ENCODE data around the gene SMIM29.

Gene SMIM29

DNA sequence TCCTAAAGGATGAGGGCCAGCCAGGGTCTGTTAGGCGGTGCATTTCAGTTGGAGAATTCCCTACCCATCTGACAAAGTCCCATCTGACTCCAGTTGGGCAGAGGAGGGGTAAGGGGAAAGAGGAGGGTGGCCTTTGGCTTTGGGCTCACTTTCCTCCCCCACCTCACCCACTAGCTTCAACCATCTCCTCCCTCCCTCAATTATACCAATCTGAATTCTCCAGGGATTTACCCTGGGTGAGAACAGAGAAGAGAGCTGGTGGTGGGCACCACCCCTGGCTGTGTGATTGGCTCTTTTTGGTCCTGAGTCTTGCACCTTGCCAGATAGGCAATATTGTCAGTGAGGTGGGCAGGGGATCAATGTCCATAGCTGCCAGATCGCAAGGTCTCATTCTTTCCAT, 8.9 kb downstream of the SMIM29 start:
- no peak for DNase-seq

DNA sequence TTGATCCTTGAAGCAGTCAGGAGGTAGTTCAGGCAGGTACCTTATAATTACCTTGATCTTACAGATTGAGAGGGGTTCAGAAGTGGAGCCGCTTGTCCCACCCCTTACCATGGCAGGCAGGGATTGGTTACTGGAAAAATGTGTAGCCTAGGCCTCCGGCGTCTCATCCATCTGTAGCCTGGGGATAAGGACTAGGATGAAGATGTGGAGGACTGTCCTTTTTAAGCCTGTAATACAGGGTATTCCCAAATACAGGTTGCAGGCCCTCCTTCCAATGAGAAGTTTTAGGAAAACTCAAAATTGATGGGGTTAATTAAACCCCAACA, 9.3 kb downstream of the SMIM29 start:
- DNase-seq: no peak

DNA sequence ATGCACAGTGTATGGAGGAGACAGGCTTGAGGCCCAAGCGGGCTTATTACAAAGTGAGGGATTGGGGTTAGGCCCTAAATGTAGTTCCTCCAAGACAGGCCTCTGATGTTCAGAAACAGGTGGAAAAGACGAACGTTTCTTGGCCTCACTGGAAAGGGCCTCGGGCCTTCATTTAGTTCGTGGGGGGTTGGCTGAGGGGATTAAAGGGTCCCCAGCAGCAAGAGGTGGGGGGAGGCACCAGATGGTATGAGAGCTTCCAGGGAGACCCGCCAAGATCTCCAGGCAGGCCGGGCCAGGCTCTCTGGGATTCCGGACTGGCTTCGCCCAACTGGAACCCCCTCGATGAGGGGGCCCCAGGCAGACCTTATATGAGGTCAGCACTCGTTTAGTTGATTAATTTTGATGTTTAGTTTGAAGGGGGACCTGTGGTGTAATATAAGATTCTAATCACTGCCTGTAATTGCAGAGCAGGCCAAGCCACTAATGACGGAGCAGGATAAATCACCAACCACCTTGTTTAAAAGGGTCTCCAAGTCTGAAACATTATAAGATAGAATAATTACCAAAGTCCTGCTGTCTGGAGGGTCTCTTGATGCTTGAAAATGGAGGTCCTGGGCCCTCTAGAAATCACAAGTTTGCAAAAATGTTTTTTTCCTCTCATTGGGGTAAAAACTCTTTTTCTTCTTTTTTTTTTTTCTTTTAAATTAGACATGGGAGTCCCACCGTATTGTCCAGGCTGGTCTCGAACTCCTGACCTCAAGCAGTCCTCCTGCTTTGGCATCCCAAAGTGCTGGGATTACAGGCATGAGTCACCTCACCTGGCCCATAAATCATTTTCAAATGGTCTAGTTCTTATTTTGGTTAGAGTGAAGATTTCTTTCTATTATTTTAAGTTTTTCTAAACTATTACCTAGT, 10.0 kb downstream of the SMIM29 start:
- DNase-seq: no peak

DNA sequence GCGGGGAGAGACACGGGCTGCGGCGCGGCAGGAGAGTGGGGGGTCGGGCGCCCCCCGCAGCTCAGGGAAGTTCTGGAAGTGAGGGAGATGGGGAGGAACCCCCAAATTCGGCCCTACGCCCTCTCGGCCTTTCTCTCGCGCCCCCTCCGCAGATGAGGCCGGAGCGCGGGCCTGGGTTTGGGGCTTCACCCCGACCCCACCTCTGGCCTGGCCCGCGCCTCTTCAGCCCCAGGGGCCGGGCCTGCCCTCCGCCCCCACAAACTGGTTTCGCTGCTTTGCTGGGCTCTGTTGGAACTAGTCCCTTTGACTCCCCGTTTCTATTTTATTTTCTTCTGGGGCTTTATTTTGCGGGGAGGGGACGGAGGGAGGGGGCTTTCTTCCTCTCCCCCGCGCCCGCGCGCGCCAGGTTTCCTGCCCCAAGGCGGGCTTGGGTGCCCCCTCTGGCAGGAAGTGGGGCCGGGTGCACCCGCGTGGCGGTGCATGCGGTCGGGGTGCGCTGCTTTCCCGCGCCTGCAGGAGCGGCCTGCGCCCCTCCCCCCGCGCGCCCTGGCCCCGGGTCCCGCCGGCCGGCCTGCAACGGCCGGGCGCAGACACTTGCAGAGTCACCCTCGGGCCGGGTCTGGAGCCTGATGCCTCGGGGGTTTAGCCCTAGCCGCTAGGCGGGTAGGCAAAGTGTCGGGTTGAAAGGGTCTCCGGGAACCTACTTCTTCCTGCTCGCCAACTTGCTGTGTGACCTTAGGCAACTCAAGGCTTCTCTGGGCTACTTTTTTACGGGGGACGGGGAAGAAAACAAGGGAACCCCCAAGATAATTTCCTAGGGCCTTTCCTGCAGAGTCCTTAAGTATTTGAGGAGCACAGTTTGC, 10.9 kb downstream of the SMIM29 start:
- peak; percentile 78 for DNase-seq

DNA sequence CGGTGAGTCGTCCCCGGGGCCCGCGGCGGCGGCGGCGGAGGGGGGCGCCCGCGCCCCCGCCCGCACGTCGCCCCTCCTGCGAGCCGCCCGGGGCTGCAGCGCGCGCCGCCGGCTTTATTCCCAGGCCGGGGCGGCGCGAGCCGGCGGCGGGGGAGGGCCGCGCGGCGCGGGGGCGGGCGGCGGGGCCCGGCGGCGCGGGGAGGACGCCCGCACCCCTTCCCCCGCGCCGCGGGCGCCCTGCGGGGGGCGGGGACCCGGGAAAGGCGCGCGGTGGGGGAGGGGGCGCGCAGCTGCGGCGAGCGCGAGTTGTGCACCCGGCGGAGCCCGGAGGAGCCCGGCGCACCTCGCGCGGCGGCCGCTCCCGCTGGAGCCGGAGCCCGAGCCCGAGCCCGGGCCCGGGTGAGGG, 11.5 kb downstream of the SMIM29 start:
- peak; percentile 29 for DNase-seq

DNA sequence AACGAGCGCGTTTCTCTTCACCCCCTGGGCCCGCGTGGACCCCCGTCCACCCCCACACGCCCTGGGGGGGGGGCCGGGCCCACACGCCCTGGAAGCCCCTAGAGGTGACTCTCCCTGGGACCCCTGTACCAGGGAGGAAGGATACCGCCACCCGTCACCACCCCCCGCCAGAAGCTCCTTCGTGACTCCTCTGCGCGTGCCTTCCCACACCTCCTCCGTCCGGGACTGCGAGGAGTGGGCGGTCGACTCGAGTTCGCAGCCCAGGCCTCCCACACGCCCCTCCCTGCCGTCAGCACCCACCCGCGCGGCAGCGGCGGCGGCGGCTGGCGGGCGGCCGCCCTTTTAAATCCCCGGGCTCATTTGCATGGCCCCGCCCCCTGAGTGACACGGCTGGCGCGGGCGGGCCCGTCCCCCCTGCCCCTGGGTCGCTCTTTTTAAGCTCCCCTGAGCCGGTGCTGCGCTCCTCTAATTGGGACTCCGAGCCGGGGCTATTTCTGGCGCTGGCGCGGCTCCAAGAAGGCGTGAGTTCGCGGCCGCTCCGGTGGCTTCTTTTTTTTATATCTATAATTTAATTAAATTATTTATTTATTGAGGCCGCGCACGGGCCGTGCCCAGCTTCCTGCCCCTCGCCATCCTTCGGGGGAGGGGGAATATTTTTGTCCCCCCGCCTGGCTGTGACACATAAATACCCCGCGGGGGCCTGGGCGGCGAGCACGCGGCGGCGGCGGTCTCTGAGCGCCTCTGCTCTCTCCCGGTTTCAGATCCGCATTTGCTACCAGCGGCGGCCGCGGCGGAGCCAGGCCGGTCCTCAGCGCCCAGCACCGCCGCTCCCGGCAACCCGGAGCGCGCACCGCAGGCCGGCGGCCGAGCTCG, 12.1 kb downstream of the SMIM29 start, which contains the start of gene HMGA1:
HMGA1 (plus strand) TSS at position 431 of the 873 bp plus-strand sequence. CDS start 3,908 bp downstream, outside the sequence.
- peak; percentile 89 for DNase-seq

DNA sequence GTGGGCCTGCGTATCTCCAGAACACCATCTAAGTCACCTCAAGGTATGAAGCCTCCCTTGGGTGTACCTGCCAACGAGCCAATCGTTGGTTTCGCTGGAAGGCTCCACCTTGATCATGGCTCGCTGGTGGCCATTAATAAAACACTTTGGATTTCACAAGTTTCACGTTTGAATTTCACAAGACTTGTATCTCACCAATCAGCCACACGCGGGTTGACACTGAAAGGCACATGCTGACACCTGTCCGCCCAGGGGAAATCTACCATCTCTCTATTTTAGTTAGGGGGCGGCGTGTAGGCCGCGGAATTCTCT, 12.7 kb downstream of the SMIM29 start:
- DNase-seq: peak; percentile 61

DNA sequence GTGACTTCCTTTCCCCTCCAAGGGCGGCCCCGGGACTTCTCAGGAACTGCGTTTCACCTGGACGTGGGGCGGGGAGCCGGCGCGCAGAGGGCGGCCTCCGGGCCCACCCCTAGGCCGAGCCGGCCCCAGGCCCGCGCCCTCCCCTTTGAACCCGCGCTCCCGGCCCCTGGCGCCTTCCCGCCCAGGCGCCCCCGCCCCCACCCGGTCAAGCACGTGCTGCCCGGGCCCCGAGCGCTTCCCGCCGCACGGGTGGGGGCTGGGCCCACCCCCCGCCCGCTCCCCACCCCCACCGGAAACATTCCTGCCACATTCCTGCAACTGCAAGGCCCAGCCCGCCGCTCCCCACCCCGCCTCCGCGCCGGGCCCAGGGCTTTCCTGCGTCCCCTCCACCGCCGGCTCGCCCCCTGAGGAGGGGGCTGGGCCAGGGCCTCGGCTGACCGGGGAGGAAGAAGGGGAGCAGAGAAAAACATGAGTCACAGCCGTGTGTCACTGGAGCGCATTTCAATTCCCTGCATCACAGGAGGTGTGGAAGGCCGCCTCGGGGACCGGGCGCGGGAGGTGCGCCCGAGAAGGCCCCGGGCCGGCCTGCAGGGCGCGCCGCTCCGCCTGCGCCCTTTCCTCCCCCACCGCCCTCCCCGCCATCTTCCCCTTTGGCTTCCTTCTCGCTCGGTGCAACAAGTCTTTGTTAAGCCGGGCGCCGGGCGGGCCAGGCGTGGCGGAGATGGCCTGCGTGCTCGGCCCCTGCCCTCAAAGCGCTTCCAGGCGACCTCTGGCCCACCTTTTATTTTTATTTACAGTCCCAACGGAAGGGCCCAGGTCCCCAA, 13.3 kb downstream of the SMIM29 start:
- DNase-seq: peak; percentile 81

DNA sequence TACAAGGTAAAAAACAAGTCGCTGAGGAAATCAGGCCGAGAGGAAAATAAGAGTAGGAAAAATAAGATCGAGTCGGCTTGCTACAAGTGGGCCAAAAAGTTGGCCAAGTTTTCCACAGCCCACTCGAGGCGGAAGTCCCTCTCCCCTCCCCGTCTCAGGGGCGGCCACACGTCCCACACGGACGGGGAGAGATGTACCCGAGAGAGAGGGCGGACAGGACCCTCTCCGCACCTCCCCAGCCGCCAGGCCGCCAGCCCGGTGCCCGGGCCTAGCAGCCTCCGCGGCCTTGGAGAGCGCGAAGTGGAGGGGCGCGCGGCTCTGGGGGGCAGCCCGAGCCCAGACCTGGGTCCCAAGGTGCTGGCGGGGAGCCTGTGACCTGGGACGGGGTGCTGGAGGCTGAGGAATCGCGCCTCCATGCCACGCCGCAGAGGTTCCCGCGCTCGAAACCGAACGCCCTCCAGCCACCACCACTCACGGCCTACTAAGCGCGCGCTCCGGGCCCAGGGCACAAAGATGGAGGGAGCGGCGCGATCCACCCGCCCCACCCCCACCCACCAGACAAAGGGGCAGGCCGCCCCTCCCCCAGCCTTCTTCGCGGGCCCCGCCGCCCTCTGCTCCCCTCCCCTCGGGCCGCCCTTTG, 14.0 kb downstream of the SMIM29 start:
- DNase-seq: no peak

DNA sequence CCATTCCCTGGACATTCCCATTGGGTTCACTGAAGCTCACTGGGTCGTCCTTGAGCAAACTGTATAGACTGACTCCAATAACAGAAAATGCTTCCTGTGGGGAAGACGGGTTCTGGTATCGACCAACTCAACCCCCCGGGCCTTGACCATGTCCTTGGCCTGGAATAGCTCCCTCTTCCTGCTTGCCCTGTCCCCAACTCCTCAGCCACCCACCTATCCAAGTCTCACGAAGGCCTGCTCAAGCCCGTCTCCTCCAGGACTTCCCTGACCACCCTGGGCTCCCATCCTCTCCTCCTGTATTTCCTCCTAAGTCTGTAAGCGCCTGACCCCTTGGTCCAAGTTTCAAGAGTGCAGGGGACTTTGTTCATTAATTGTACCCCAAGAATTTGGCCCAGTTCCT, 14.9 kb downstream of the SMIM29 start:
- DNase-seq: no peak

DNA sequence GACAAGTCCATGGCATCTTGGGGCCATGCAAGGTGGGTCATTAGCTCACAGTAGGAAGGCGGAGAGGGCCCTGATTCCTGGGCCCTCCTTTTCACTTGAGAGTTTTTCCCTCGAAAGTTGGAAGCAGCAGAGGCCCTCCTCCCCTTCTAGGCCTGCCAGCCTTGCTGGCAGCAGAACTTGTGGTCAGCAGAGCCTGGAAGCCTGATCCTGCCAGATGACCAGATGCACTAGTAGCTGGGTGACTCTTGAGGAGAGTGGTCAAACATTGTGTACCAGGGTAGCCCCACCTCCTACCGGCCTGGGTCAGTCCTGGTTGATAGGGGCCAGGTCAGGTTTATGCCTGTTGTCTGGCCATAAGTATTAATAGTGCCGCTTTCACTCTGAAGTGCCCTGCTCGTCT, 15.9 kb downstream of the SMIM29 start:
- DNase-seq: no peak

DNA sequence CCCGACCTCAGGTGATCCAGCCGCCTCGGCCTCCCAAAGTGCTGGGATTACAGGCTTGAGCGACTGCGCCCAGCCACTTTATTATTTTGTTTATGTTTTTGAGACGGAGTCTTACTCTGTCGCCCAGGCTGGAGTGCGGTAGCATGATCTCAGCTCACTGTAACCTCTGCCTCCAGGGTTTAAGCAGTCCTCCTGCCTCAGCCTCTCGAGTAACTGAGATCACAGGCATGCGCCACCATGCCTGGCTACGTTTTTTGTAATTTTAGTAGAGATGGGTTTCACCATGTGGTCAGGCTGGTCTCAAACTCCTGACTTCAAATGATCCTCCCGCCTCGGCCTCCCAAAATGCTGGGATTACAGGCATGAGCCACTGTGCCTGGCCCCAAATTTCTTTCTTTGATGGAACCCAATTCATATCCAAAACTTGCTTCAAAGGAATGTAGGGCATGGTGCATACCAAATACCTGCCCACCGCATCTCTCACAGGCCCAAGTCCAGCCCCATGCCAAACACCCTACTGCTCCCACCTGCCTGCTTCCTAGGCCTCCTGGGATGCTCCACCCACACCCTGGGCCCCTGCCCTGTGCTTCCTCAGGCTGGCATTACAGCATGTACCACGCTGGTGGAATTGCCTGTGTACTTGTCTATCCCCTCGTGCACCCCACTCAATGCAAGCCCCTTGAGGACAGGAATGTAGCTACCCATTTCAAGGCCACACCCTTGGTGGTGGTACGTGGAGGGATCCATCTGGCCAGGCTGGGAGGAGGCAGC, 17.1 kb downstream of the SMIM29 start:
- no peak for DNase-seq

DNA sequence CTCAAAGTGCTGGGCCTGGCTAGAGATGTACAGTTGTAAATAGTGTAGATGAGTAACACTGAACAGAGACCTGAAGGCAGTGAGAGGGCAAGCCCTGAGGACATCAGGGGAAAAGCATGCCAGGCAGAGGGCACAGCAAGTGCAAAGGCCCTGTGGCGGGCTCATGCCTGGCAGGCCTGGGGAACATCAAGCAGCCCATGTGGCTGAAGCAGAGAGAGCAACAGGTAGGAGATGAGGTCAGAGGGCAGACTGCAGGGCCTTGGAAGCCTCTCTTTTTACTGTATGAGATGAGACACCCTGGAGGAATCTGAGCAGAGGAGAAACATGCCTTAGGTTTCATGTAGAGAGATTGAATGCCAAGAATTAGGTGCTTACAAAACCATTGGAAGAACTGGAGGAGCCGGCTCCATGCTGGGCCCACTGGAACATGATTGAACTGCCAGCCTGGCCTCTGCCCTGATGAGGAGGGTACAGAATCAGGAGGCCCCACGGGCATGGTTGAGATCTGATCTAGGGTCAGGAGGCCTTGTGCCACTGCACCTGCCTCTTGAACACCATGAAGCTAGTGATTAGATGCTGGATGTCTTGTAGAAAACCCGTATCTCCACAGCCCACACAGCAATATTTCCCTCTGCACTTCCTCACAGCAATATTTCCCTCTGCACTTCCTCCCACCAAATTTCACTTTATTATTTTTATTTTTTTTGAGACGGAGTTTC, 18.0 kb downstream of the SMIM29 start:
- DNase-seq: no peak

DNA sequence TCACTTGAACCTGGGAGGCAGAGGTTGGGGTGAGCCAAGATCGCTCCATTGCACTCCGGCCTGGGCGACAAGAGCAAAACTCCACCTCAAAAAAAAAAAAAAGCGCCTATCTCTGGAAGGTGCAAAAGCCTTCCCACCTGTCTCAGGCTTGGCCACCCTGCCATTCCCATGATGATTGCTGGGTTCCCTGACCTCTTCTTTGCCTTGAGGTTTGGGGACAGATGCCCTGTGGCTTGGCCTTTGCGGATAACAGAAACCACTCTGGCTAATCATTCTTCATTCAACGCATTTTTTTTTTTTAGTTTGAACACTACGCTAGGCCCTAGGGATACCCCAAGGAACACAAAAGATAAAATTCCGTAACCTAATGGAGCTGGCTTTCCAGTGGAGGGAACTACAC, 18.9 kb downstream of the SMIM29 start:
- no peak for DNase-seq

DNA sequence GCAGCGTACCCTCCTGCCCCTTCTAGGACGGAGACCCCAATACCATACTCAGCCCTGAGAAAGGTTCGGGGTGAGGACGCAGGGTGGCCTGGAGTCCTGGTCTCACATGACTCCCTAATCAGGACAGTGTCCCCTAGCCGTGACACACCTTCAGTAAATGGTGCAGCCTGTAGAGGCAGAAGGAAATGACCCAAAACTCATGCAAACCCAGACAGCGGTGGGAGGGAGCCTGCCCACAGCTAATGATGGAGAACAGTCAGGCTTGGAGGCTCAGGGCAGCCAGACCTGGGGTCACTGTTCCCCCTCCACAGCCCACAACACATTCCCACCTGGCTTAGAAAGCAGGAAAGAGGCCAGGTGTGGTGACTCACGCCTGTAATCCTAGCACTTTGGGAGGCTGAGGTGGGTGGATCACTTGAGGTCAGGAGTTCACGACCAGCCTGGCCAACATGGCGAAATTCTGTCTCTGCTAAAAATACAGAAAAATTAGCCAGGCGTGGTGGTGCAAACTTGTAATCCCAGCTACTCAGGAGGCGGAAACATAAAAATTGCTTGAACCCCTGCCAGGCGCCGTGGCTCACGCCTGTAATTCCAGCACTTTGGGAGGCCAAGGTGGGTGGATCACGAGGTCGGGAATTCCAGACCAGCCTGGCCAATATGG, 20.9 kb downstream of the SMIM29 start:
- DNase-seq: no peak

DNA sequence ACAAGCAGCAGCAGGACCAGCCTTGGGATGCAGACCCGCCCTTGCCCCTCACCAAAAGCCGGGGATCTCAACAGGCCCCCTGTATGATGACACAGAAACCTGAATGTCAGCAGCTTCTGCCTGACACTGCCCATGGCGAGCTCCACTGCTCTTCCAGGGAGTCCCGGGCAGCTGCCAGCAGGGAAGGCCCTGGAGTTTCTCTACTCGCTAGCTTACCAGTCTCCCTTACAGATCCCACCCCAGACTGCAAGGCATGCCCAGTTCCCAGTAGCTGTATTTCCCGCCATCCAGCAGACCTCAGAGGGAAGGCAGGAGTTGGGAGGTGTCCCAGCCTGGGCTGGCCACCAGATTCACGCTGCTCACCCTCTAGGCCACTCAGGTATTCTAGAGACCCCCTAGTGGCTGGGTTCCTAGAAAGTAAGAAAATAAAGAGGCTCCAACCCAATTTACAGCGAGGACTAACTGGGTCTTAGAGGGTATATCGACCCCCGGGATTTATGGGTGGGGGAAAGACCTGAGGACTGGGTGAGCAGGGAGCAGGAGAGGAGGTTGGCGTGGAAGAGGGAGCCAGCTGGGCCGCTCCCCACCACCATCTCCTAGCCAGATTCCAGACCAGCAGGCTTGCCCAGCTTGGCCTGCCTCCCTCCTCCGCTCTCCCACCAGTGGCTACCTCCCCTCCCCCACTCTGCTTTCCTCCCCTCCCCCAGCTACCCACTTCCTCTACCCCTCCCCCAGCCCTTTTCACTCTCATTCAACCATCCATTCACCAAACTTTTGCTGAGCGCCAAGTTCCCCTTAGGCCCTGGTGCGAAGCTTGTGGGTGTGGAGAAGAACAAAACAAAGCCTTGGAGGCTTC, 21.8 kb downstream of the SMIM29 start:
- no peak for DNase-seq

DNA sequence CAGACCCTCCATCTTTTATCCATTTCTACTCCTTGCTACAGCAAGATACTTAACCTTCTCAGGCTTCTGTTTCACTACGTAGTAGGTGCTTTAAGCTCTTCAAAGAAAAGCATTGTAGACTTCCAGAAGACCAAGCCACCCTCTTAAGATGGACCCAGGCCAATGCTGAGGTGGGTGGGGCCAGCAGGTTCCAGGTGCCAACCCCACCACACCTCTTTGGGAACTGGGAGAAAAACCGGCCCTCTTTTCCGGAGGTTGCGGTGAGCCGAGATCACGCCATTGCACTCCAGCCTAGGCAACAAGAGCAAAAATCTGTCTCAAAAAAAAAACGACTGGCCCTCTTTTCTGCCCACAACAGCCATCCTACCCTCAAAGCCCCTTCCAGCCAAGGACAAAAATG, 22.7 kb downstream of the SMIM29 start:
- DNase-seq: no peak

DNA sequence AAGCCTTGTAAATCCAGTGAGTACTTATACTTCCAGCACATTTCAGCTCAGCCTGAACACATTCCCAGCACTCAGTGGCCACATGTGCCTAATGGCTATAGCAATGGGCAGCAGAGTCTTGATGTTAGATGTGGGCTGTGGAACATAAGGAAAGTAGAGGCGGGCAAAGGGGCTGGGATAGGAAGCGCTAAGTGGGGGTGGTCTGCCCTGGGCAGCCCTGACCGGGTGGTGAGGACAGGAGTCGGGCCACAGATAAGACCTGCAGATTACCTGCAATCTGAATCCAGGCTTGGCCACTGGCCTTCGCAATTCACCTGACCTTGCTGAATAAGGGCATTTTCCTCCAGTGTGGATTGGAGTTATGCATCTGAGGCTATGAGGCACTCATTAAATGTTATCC, 23.3 kb downstream of the SMIM29 start:
- DNase-seq: no peak
